ENCODE results near the gene PER3.

Gene PER3

GRCh38 chr1:7783826-7784491 lies at the start of gene PER3:
PER3 (plus strand) TSS chr1:7784291; CDS start chr1:7784878, 587 bp downstream.
- DNase-seq, result peak; percentile 92

GRCh38 chr1:7738044-7738443 lies 46.0 kb upstream of the PER3 start:
- DNase-seq, result no peak

- no peak for DNase-seq
These were observed 40.7 kb upstream of the PER3 start for GRCh38 chr1:7743346-7743745.

- DNase-seq, result no peak
These were observed 39.2 kb upstream of the PER3 start for GRCh38 chr1:7744882-7745281.

GRCh38 chr1:7745783-7746182 lies 38.3 kb upstream of the PER3 start:
- no peak for DNase-seq

GRCh38 chr1:7747605-7748004 lies 36.5 kb upstream of the PER3 start:
- DNase-seq, result no peak

GRCh38 chr1:7749126-7749525 lies 35.0 kb upstream of the PER3 start:
- DNase-seq, result no peak

- DNase-seq, result no peak
These were observed 32.9 kb upstream of the PER3 start for GRCh38 chr1:7751174-7751573.

- DNase-seq, result peak; percentile 54
These were observed 31.3 kb upstream of the PER3 start for GRCh38 chr1:7752512-7753417.

- DNase-seq, result no peak
These were observed 30.4 kb upstream of the PER3 start for GRCh38 chr1:7753641-7754040.

- no peak for DNase-seq
These were observed 29.9 kb upstream of the PER3 start for GRCh38 chr1:7754234-7754633.

GRCh38 chr1:7755448-7755847 lies 28.6 kb upstream of the PER3 start:
- no peak for DNase-seq

GRCh38 chr1:7760245-7760644 lies 23.8 kb upstream of the PER3 start:
- DNase-seq, result no peak

GRCh38 chr1:7761103-7761502 lies 23.0 kb upstream of the PER3 start:
- no peak for DNase-seq

- DNase-seq, result no peak
These were observed 16.9 kb upstream of the PER3 start for GRCh38 chr1:7767176-7767575.

- no peak for DNase-seq
These were observed 15.5 kb upstream of the PER3 start for GRCh38 chr1:7768583-7768982.

- DNase-seq, result no peak
These were observed 14.2 kb upstream of the PER3 start for GRCh38 chr1:7769673-7770412.

GRCh38 chr1:7770669-7770996 lies 13.5 kb upstream of the PER3 start:
- no peak for DNase-seq

GRCh38 chr1:7770997-7771822 lies 12.9 kb upstream of the PER3 start, which contains the start of gene VAMP3:
VAMP3 (plus strand) TSS chr1:7771296; CDS start chr1:7771384, 88 bp downstream.
- peak; percentile 92 for DNase-seq

- no peak for DNase-seq
These were observed 12.2 kb upstream of the PER3 start for GRCh38 chr1:7771823-7772299.

- DNase-seq, result no peak
These were observed 6.5 kb upstream of the PER3 start for GRCh38 chr1:7777591-7777990.

GRCh38 chr1:7778133-7778628 lies 5.9 kb upstream of the PER3 start:
- no peak for DNase-seq

Measured in activated CD4-positive, alpha-beta T cell treated with anti-CD3 and anti-CD28 coated beads, Interleukin-2, Interleukin-6, amounts not matched to agents 100 ng/mL and 50 ng/mL, durations not matched to agents 16 hours and 8 hours (primary cell).